DMS153 treated with DMSO at 0.1 percent for 48 hours (cell line): ENCODE measurements around the gene FASN.

Source experiments
- DNase-seq: peaks from one replicate; lab custom pipeline; 2025; ENCODE audit not compliant: unreplicated experiment; lab: John Stamatoyannopoulos, UW

Gene FASN

DNA sequence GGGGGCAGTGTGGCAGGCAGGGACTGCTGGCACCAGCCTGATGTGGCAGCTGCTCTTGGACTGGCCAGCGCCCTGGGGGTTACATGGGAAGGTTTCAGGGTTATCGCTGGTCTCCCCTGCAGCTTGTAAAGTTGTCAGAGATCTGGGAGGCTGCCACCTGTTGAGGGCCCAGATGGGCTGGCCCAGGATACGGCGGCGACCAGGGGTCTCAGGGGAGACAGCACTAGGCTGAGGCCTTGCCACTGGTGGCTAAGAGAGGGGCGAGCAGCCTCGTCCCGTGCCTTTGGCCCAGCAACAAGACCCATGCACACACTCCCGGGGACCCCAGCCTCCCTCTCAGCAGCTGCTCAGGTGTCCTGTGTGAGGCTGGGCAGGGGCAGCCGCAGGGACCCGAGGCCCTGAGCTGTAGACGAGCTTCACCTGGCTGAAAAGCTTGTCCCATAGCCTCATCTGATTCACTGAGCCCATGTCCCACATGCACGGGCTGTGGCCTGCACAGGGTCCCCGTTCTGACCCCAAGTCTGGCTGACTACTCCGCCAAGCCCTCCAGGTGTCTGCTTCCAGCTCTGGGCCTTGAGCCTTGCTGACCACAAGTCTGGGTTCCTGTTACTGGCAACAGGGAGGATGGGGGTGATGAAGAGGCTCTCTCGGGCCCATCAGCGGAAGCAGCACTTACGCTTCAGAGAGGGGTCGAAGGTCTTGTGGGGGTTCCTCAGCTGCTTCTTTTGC is 38.6 kb downstream of the FASN start:
- DNase-seq, result no peak

DNA sequence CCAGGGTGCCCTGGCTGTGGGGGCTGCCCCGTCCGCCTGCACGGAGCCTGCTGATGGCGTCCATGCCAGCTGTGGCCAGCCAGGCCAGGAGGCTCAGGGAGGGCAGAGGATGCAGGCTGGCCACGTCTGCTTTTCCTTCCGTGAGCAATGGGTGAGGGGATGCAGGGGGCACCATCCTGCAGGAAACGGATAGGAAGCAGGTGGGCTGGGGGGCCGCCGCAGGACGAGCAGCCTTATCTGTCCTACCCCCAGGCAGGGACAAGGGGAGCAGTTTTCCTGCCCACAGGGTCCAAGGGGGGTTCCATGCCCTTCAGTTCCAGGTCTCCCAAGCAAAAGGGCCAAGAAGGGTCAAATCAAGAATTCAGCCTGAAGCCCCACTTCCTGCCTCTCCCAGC is 39.2 kb downstream of the FASN start:
- DNase-seq, result no peak

- no peak for DNase-seq
Measured at GRCh38 chr17:82058230-82058854, 39.7 kb downstream of the FASN start.

GRCh38 chr17:82056729-82057621 is 41.1 kb downstream of the FASN start:
- DNase-seq, result no peak

- DNase-seq, result no peak
Measured at GRCh38 chr17:82055965-82056728, 41.9 kb downstream of the FASN start.

GRCh38 chr17:82055023-82055964 is 42.7 kb downstream of the FASN start:
- no peak for DNase-seq

GRCh38 chr17:82054351-82055022 is 43.5 kb downstream of the FASN start:
- DNase-seq, result no peak

GRCh38 chr17:82053556-82054263 is 44.3 kb downstream of the FASN start:
- DNase-seq, result no peak

DNA sequence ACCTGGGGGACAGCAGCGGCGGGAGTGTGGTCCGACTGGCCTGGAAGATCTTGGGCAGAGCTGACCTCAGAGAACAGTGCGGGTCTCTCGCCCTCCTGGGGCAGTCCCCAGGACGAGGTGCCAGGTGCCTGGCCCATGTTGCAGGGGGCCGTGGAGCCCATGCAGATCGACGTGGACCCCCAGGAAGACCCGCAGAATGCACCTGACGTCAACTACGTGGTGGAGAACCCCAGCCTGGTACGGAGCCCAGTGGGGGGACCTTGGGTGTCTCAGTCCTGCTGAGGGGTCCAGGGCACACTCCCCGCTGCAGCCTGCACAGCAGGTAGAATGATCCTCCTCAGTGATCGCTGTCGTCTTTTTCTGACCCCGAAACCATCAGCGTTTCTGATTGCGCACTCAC is 44.9 kb downstream of the FASN start:
- no peak for DNase-seq

DNA sequence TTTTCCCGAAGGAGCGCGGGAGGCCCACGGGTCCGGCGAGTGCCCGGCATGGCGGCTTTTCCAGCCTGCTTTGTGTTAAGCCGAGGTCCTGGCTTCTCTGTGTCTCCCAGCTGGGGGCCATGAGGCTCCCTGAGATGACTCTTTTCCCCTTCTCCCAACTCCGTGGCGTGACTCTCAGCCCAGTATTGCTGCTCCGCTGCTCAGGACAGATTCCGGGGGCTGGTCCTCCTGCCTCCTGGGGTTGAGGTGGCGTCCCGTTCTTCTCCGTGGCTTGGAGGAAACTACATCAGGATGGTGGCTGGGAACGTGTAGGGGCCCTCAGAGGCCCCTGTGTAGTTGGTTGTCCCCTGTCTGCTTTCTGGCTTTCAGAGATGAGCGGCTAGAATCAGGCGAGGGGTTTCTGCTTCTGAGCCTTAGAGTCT is 45.4 kb downstream of the FASN start:
- DNase-seq, result no peak

DNA sequence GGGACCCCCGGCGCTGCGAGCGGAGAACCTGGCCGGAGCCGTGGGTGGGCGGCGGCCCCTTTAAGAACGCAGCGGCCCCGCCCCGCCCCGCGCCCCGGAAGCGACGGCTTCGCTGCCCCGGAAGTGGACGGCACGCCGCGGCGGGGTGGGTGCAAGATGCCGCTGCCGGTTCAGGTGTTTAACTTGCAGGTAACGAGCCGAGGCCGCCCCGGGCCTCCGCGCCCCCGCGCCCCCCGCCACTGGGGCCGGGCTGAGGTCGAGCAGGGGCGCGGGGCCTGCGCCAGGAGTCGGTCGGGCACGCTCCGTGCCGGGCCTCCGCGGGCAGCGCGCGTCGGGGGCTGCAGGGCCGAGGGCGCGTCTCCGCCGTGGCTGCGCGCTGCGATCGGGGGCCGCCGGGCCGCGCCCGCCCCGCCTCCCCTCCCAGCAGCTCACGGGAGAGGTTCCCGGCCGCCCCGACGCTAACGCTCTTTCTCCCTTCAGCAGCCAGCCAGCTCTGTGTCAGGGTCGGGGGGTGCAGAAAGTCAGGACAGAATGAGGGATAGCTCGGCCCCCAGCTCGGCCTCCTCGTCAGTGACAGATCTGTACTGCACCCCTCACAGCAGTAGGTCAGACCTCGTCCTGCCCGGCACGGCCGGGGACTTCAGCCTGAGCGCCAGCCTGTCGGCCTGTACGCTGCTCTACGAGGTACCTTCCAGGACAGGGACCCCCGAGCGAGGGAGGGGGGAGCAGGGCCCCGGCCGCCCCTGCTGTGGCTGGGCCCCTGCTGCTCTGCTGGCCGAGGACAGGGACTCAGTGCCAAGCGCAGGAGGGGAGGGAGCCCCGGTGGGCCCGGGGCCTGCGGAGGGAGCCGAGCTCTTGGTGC is 46.0 kb downstream of the FASN start, which contains the start of the genes GPS1 and RFNG:
TSS of gene GPS1 (plus strand) at position 123 of the 862 bp plus-strand sequence. CDS start at position 157, 34 bp downstream.
TSS of gene RFNG (minus strand) at position 36 of the 862 bp plus-strand sequence. CDS start 45 bp downstream, outside the sequence.
- DNase-seq, result peak; percentile 23

DNA sequence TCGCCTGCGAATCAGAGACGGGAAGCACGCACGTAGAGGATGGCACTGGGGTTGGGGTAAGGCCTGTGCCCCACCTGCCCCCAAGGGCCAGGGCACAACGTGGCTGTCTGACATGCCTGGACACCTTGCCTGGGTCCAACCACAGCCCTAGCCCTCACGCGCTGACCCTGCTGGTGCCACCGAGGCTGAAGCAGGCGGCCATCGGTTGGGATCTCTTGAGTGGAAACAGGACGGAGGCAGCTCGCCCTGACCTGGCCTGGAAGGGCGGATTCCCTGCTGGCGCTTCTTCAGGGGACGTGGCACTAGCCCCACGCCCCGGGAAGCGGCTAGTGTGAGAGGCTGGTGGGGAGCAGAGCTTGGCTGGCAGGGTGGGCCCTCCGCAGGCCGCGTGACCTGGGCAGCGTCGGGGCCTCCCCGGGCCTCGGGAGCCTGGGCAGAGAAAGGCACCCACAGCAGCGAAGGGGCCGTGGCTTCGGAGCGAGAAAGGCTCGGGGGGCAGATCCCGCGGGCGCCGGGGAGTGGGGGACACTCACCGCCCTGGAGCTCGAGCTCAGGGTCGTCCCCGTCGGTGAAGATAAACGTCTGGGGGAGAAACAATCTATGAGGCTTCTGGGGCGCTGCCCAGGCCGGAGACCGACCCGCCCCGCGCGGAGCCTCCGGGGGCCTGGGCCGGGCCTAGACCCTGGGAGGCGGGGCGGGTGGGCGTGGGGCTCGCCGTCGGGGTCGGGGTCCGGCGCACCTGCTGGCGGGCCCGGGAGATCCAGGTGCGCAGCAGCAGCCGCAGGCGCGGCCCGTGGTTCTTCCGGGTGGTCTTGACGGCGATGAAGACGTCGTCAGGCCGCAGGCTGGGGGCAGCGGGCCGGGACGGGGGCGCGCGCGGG is 47.0 kb downstream of the FASN start:
- no peak for DNase-seq

DNA sequence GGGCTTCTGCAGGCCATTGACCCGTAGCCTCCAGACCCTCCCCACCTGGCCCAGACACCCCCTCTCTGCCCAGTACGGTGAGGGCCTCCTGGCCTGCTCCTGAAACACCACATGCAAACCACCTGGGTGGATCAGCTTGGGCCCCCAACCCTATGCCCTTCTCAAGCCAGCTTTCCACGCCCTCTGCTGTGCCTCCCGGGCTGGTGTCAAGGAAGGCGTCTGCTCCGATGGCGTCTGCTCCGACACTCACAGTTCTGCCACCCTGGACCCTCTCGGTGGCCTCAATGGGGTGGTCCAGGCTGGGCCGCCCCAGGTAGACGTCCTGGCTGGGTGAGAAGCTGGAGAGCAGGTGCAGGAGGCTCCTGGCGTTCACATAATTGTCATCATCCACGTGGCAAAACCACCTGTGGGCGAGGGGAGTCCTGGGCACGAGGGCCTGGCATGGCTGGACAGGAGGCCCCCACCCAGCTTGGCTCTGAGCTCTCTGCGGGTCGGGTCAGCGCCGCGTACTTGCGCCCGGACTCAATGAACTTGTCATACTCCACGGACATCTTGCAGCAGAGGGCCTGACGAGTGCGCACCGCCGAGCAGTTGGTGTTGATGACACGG is 47.8 kb downstream of the FASN start:
- no peak for DNase-seq

DNA sequence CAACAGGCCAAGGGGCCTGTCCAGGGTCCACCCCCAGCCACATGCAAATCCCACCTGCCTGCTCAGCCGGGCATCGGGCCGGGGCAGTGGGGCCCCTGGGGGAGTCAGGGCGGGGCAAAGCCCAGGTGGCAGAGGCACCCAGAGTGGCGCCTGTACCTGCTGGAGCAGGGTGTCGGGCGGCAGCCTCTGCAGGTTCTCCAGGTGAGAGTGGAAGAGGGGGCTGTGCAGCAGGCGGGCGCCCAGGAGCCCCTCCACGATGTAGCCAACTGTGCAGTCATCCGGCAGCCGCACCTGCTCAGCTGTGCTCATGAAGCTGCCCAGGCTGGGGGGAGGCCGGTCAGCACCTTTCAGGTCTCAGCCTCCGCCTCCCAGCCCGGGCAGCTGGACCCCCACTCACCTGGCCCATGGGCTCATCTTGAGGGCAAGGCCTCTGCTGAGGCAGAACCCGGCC is 48.5 kb downstream of the FASN start:
- DNase-seq, result no peak

GRCh38 chr17:82049106-82049505 is 48.9 kb downstream of the FASN start:
- no peak for DNase-seq

DNA sequence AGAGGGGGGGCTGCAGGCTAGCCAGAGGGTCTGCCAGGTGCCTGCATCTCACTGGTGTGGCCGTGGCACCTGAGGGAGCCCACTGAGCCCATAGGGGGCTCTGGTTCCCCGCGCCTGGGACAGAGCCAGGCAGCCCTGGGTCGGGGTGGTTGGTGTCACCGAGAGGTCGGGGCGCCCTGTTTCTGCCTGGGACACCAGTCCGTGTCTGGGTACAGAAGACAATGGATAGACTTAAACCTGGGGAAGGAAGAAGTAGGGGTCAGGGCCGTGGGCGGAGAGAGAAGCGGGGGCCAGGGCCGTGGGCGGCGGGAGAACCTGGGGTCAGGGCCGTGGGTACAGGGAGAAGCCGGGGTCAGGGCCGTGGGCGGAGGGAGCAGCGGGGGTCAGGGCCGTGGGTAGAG is 49.5 kb downstream of the FASN start:
- no peak for DNase-seq
